Measurements from ENCODE around the gene WDR11.
"Not testable (repeated sequence)": the region's sequence is repeated elsewhere in the genome, so short reads cannot be mapped to it uniquely, and the experiment has no call there.

WDR11 gene

GRCh38 chr10:120841522-120842189 lies 9.5 kb upstream of the WDR11 start:
- no peak for ATAC-seq

GRCh38 chr10:120854388-120854787 lies 3.2 kb downstream of the WDR11 start:
- no peak for ATAC-seq

- ATAC-seq, result no peak
Measured at GRCh38 chr10:120861178-120861855, 10.2 kb downstream of the WDR11 start.

- ATAC-seq, result no peak
Measured at GRCh38 chr10:120873741-120874140, 22.6 kb downstream of the WDR11 start.

GRCh38 chr10:120883071-120883470 lies 31.9 kb downstream of the WDR11 start:
- ATAC-seq, result no peak

GRCh38 chr10:120887482-120887881 lies 36.3 kb downstream of the WDR11 start:
- no peak for ATAC-seq

- ATAC-seq, result no peak
Measured at GRCh38 chr10:120891365-120891764, 40.2 kb downstream of the WDR11 start.

- ATAC-seq, result no peak
Measured at GRCh38 chr10:120894556-120894955, 43.4 kb downstream of the WDR11 start.

GRCh38 chr10:120897343-120897742 lies 46.2 kb downstream of the WDR11 start:
- peak in 1 of 2 donors; percentile 41 for ATAC-seq

- ATAC-seq, result no peak
Measured at GRCh38 chr10:120905268-120905667, 54.1 kb downstream of the WDR11 start.

- no peak for ATAC-seq
Measured at GRCh38 chr10:120917521-120918250, 66.5 kb downstream of the WDR11 start.

GRCh38 chr10:120923886-120924285 lies 72.7 kb downstream of the WDR11 start:
- not testable (repeated sequence) for ATAC-seq

- no peak for ATAC-seq
Measured at GRCh38 chr10:120926611-120927010, 75.4 kb downstream of the WDR11 start.

GRCh38 chr10:120927352-120927751 lies 76.2 kb downstream of the WDR11 start:
- no peak for ATAC-seq

- no peak for ATAC-seq
Measured at GRCh38 chr10:120929166-120929565, 78.0 kb downstream of the WDR11 start.

GRCh38 chr10:120931423-120931822 lies 80.3 kb downstream of the WDR11 start:
- no peak for ATAC-seq

GRCh38 chr10:120931999-120932398 lies 80.8 kb downstream of the WDR11 start:
- no peak for ATAC-seq

GRCh38 chr10:120938822-120939221 lies 87.7 kb downstream of the WDR11 start:
- ATAC-seq, result no peak

- no peak for ATAC-seq
Measured at GRCh38 chr10:120940299-120940900, 89.2 kb downstream of the WDR11 start.

GRCh38 chr10:120941501-120941900 lies 90.3 kb downstream of the WDR11 start:
- no peak for ATAC-seq

GRCh38 chr10:120942806-120943413 lies 91.7 kb downstream of the WDR11 start:
- ATAC-seq, result peak; percentile 84 to 85

- ATAC-seq, result no peak
Measured at GRCh38 chr10:120943542-120943941, 92.4 kb downstream of the WDR11 start.

- ATAC-seq, result no peak
Measured at GRCh38 chr10:120944586-120945125, 93.5 kb downstream of the WDR11 start.

Data from activated CD4-positive, CD25-positive, alpha-beta regulatory T cell treated with anti-CD3 and anti-CD28 coated beads, Interleukin-2, amount 50 U/mL, for 24 hours (primary cell).